ENCODE data around the gene SPG7. TPM values are rescaled to one million over a fixed set of nuclear protein-coding genes. Genes with fewer than 3 reads are reported as not detected.

SPG7 gene
- total and polyA plus RNA-seq, 4 donors, result 81.4 to 150 (median 113) TPM

DNA sequence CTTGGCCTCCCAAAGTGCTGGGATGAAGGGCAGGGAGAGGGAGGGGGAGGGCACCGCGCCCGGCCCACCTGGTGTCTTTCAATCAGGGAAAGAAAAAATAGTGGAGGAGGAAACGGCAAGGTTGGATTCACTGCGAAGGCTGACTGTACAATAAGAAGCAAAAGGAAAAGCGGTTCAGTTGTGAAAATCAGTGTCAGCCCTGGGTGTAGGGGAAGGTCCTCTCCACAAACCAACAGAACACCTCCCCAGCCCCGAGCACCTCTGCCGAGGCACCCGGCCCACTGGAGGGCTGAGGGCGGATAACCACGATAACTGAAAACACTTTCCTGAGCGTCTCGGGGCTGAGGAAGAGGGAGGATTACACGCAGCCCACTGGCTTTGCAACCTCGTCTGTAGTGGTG is 1.4 kb upstream of the SPG7 start:
- H3K4me3 ChIP-seq (ENCODE audit: low read depth, low read length), result peak overlapping the region; percentile 65
- DNase-seq (ENCODE audit: low read depth in 4 of 6, low spot score in 6 of 6), result no peak
- 52% methylated on average over 10 of the region's 15 CpGs for WGBS (ENCODE audit: insufficient coverage)
- no peaks in the 10 kb centered on the region for H3K27me3 ChIP-seq (ENCODE audit: control insufficient read depth, insufficient read depth, low read length)
- H3K9me3 ChIP-seq (ENCODE audit: control insufficient read depth, insufficient read depth, low read length), result no peaks in the 10 kb centered on the region
- H3K36me3 ChIP-seq (ENCODE audit: control insufficient read depth, insufficient read depth, low read length), result peaks cover 17% of the 10 kb centered on the region
- H3K27ac ChIP-seq (ENCODE audit: low read depth, low read length), result peak overlapping the region; percentile 90
- H3K4me1 ChIP-seq (ENCODE audit: control insufficient read depth, insufficient read depth, low read length), result peaks cover 32% of the 10 kb centered on the region

DNA sequence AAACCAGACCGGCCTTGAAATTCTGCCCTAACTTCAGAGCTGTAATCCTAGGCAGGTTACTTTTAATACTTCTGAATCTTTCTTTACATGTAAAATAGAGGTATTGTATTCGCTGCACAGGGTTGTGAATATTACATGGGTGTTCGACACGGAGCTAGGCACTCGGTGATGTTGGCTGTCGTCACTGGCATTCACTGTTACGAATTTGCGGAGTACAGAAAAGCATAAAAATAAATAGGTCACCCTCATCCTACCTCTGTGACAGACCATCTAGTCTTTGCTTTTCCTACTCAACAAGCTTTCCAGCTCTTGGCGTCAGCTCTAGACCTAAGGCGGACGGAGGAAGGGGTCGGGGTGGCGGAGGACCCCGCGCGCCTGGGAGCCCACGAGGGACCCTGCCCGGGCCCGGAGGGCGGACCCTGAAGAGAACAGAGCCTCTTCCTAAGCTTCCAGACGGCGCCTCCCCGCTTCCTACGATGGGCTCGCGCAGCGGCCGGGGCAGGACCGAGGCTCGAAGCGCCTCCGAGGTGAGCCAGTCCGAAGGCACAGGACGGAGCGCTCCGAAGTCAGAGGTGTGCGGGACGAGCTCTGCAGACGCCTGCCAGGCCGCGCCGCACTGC is 879 bp upstream of the SPG7 start:
- H3K9me3 ChIP-seq (ENCODE audit: control insufficient read depth, insufficient read depth, low read length), result no peaks in the 10 kb centered on the region
- H3K27me3 ChIP-seq (ENCODE audit: control insufficient read depth, insufficient read depth, low read length), result no peaks in the 10 kb centered on the region
- peak overlapping the region; percentile 90 for H3K27ac ChIP-seq (ENCODE audit: low read depth, low read length)
- DNase-seq (ENCODE audit: low read depth in 4 of 6, low spot score in 6 of 6), result no peak
- H3K4me1 ChIP-seq (ENCODE audit: control insufficient read depth, insufficient read depth, low read length), result peaks cover 32% of the 10 kb centered on the region
- peak overlapping the region; percentile 65 for H3K4me3 ChIP-seq (ENCODE audit: low read depth, low read length)
- under 1% methylated on average over 34 of the region's 42 CpGs for WGBS (ENCODE audit: insufficient coverage)
- H3K36me3 ChIP-seq (ENCODE audit: control insufficient read depth, insufficient read depth, low read length), result peaks cover 20% of the 10 kb centered on the region

DNA sequence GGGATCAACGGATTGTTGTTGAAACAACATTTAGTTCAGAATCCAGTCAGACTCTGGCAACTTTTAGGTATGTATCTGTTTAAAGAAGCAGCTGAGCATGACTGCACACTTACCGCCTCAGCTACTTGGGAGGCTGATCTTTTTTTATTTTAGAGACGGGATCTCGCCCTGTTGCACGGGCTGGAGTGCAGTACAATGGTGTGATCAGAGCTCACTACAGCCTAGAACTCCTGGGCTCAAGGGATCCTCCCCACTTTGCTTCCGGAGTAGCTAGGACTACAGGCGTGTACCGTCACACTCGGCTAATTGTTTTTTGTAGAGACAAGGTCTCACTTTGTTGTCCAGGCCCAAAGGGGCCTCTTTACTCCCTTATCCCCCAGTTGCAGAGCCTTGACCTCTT is 2.3 kb downstream of the SPG7 start:
- 93% methylated on average over 8 of the region's 9 CpGs for WGBS (ENCODE audit: insufficient coverage)
- no peaks in the 10 kb centered on the region for H3K9me3 ChIP-seq (ENCODE audit: control insufficient read depth, insufficient read depth, low read length)
- DNase-seq (ENCODE audit: low read depth in 4 of 6, low spot score in 6 of 6), result no peak
- peaks cover 49% of the 10 kb centered on the region for H3K36me3 ChIP-seq (ENCODE audit: control insufficient read depth, insufficient read depth, low read length)
- H3K27ac ChIP-seq (ENCODE audit: low read depth, low read length), result no peak overlapping the region
- H3K27me3 ChIP-seq (ENCODE audit: control insufficient read depth, insufficient read depth, low read length), result no peaks in the 10 kb centered on the region
- H3K4me1 ChIP-seq (ENCODE audit: control insufficient read depth, insufficient read depth, low read length), result peaks cover 25% of the 10 kb centered on the region
- no peak overlapping the region for H3K4me3 ChIP-seq (ENCODE audit: low read depth, low read length)

DNA sequence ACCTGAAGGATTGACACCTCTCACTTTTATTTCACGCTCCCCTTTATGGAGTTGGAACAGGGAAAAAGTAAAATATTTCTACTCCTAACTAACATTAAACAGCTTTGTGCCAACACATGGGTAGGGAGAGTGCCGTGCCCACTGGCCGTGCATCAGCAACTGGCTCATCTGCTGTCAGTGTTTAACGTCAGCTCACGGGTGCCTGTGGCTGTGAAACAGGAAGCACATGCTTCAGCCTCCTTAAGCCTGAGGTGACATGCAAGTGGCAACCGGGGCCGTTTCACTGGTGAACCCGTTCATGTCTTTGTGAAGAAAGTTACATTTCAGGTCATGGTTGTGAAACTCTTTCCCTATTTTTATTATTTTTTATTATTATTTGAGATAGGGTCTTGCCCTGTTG is 3.2 kb downstream of the SPG7 start:
- H3K36me3 ChIP-seq (ENCODE audit: control insufficient read depth, insufficient read depth, low read length), result peaks cover 57% of the 10 kb centered on the region
- no peak overlapping the region for H3K27ac ChIP-seq (ENCODE audit: low read depth, low read length)
- no peak for DNase-seq (ENCODE audit: low read depth in 4 of 6, low spot score in 6 of 6)
- H3K4me3 ChIP-seq (ENCODE audit: low read depth, low read length), result no peak overlapping the region
- H3K4me1 ChIP-seq (ENCODE audit: control insufficient read depth, insufficient read depth, low read length), result peaks cover 22% of the 10 kb centered on the region
- 87% methylated on average over 4 of the region's 8 CpGs for WGBS (ENCODE audit: insufficient coverage)
- no peaks in the 10 kb centered on the region for H3K27me3 ChIP-seq (ENCODE audit: control insufficient read depth, insufficient read depth, low read length)
- H3K9me3 ChIP-seq (ENCODE audit: control insufficient read depth, insufficient read depth, low read length), result no peaks in the 10 kb centered on the region

DNA sequence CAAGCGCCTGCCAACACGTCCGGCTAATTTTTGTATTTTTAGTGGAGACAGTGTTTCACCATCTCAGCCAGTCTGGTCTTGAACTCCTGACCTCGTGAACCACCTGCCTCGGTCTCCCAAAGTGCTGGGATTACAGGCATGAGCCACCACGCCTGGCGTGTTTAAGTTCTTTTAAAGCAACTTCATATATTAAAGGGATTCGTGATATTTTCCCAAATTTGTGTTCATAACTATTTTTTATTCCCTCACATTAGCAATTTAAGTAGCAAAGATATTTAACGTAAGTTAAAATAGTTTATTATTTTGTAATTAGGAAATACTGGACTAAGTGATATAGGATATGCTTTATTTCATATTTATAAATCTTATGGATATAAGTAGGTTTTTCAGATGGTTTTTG is 4.2 kb downstream of the SPG7 start:
- Histone ChIP-seq H3K4me3 (ENCODE audit: low read depth, low read length) (no peak overlapping the region), H3K4me1 (ENCODE audit: control insufficient read depth, insufficient read depth, low read length) (peaks cover 20% of the 10 kb centered on the region), H3K9me3 (ENCODE audit: control insufficient read depth, insufficient read depth, low read length) (no peaks in the 10 kb centered on the region), H3K36me3 (ENCODE audit: control insufficient read depth, insufficient read depth, low read length) (peaks cover 68% of the 10 kb centered on the region), H3K27ac (ENCODE audit: low read depth, low read length) (no peak overlapping the region), H3K27me3 (ENCODE audit: control insufficient read depth, insufficient read depth, low read length) (no peaks in the 10 kb centered on the region)
- no peak for DNase-seq (ENCODE audit: low read depth in 4 of 6, low spot score in 6 of 6)
- WGBS (ENCODE audit: insufficient coverage), result 94% methylated on average over 3 of the region's 9 CpGs

DNA sequence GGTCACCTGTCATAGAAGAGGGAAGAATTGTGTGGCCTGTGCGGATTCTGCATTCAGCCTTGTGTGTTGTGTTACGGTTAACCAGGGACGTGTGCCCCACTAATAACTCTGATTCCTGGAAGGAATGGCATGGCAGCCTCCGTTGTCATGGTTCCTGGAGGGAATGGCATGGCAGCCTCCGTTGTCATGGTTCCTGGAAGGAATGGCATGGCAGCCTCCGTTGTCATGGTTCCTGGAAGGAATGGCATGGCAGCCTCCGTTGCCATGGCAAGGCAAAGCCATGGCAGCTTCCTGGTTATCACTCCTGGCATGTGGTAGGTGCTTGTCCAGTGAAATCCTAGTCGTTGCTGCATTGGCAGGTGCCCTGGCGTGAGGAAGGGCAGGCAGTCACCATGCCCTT is 8.9 kb downstream of the SPG7 start:
- Histone ChIP-seq H3K27ac (ENCODE audit: low read depth, low read length) (no peak overlapping the region), H3K9me3 (ENCODE audit: control insufficient read depth, insufficient read depth, low read length) (no peaks in the 10 kb centered on the region), H3K4me3 (ENCODE audit: low read depth, low read length) (no peak overlapping the region), H3K27me3 (ENCODE audit: control insufficient read depth, insufficient read depth, low read length) (no peaks in the 10 kb centered on the region), H3K36me3 (ENCODE audit: control insufficient read depth, insufficient read depth, low read length) (peaks cover 94% of the 10 kb centered on the region), H3K4me1 (ENCODE audit: control insufficient read depth, insufficient read depth, low read length) (peaks cover 7% of the 10 kb centered on the region)
- WGBS (ENCODE audit: insufficient coverage), result 23% methylated on average over 9 of the region's 9 CpGs
- peak in 2 of 6 donors; percentile 46 to 61 for DNase-seq (ENCODE audit: low read depth in 4 of 6, low spot score in 6 of 6)

DNA sequence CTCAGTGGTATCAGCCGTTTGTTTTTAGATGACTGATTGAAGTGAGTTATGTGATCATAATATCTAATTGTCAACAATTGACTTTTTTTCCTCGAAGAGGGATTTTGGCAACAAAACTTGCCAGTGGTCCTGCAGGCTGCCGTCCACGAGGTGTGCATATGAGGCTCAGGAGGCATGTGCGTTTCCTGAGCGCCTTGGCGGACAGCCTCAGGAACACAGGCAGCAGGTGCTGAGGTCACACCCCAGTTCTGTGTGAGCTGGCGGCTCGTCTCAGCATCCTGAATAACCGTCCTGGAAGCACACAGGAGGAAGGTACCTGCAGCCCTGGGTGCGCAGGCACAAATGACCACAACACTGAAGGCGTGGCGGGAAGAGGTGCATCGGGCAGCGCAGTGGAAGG is 11.7 kb downstream of the SPG7 start:
- DNase-seq (ENCODE audit: low read depth in 4 of 6, low spot score in 6 of 6), result no peak
- 84% methylated on average over 12 of the region's 15 CpGs for WGBS (ENCODE audit: insufficient coverage)
- H3K4me3 ChIP-seq (ENCODE audit: low read depth, low read length), result no peak overlapping the region
- H3K27ac ChIP-seq (ENCODE audit: low read depth, low read length), result no peak overlapping the region
- peaks cover 10% of the 10 kb centered on the region for H3K4me1 ChIP-seq (ENCODE audit: control insufficient read depth, insufficient read depth, low read length)
- peaks cover 94% of the 10 kb centered on the region for H3K36me3 ChIP-seq (ENCODE audit: control insufficient read depth, insufficient read depth, low read length)
- no peaks in the 10 kb centered on the region for H3K27me3 ChIP-seq (ENCODE audit: control insufficient read depth, insufficient read depth, low read length)
- H3K9me3 ChIP-seq (ENCODE audit: control insufficient read depth, insufficient read depth, low read length), result no peaks in the 10 kb centered on the region

DNA sequence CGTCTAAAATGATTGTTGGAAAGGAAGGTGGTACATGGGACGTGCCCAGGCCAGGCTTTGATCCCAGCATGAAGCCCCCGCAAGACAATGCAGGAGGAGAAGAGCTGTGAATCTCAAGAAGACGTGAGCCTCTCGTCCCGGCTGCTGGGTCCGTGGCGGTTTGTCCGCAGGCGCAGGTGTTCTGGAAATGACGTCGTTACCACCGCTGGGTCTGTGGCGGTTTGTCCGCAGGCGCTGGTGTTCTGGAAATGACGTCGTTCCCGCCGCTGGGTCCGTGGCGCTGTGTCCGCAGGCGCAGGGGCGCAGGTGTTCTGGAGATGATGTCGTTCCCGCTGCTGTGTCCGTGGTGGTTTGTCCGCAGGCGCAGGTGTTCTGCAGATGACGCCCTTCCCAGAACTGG is 14.1 kb downstream of the SPG7 start:
- Histone ChIP-seq H3K27ac (ENCODE audit: low read depth, low read length) (no peak overlapping the region), H3K9me3 (ENCODE audit: control insufficient read depth, insufficient read depth, low read length) (no peaks in the 10 kb centered on the region), H3K4me1 (ENCODE audit: control insufficient read depth, insufficient read depth, low read length) (peaks cover 7% of the 10 kb centered on the region), H3K27me3 (ENCODE audit: control insufficient read depth, insufficient read depth, low read length) (no peaks in the 10 kb centered on the region), H3K36me3 (ENCODE audit: control insufficient read depth, insufficient read depth, low read length) (peaks cover 94% of the 10 kb centered on the region), H3K4me3 (ENCODE audit: low read depth, low read length) (no peak overlapping the region)
- no peak for DNase-seq (ENCODE audit: low read depth in 4 of 6, low spot score in 6 of 6)
- WGBS (ENCODE audit: insufficient coverage), result 90% methylated on average over 31 of the region's 31 CpGs

DNA sequence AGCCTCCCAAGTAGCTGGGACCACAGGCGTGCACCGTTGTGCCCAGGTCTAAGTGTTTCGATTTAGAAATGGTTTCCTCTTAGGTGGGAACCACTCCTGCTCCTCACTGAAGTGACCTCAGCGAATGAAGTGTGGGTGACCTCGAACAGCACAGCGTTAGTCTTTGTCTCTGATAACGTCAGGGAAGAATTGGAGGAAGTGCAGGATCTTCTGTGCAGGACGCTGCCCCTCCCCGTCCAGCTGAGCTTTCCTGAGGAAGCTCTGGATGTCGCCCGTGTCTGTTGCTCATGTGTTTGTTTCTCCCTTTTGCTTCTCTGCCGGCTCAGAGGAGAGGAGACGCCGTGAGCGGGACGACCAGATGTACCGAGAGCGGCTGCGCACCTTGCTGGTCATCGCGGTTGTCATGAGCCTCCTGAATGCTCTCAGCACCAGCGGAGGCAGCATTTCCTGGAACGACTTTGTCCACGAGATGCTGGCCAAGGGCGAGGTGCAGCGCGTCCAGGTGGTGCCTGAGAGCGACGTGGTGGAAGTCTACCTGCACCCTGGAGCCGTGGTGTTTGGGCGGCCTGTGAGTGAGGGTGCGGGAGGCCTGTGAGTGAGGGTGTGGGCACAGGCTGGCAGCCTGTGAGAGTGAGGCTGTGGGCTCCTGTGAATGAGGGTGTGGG is 15.6 kb downstream of the SPG7 start:
- Histone ChIP-seq H3K4me1 (ENCODE audit: control insufficient read depth, insufficient read depth, low read length) (peaks cover 2% of the 10 kb centered on the region), H3K4me3 (ENCODE audit: low read depth, low read length) (no peak overlapping the region), H3K36me3 (ENCODE audit: control insufficient read depth, insufficient read depth, low read length) (peaks cover 94% of the 10 kb centered on the region), H3K27ac (ENCODE audit: low read depth, low read length) (no peak overlapping the region), H3K9me3 (ENCODE audit: control insufficient read depth, insufficient read depth, low read length) (no peaks in the 10 kb centered on the region), H3K27me3 (ENCODE audit: control insufficient read depth, insufficient read depth, low read length) (no peaks in the 10 kb centered on the region)
- 93% methylated on average over 32 of the region's 32 CpGs for WGBS (ENCODE audit: insufficient coverage)
- DNase-seq (ENCODE audit: low read depth in 4 of 6, low spot score in 6 of 6), result no peak
